Ectodermal cell (in vitro differentiated cells): ENCODE results near the gene PID1.
"Not testable (repeated sequence)": the region's sequence is repeated elsewhere in the genome, so short reads cannot be mapped to it uniquely, and the experiment has no call there.

Experiments used
- H3K27ac ChIP-seq: 2 replicates; pipeline ENCODE4 v1.7.0; 2013; ENCODE audit warnings: mild to moderate bottlenecking, low read depth, low read length; ENCODE audit not compliant: insufficient read depth, poor library complexity, severe bottlenecking
- H3K27me3 ChIP-seq: 2 replicates; pipeline ENCODE4 v1.7.0; 2013; ENCODE audit warnings: mild to moderate bottlenecking, low read length; ENCODE audit not compliant: insufficient read depth, control insufficient read depth, poor library complexity, severe bottlenecking
- H3K36me3 ChIP-seq: one replicate; pipeline ENCODE4 v1.7.0; 2013; ENCODE audit warnings: low read length; ENCODE audit not compliant: control insufficient read depth, insufficient read depth
- H3K4me1 ChIP-seq: one replicate; pipeline ENCODE4 v1.7.0; 2013; ENCODE audit warnings: low read length; ENCODE audit not compliant: control insufficient read depth, insufficient read depth
- H3K4me3 ChIP-seq: 2 replicates; pipeline ENCODE4 v1.7.0; 2013; ENCODE audit warnings: low read depth, low read length, control low read depth; ENCODE audit not compliant: insufficient read depth
- H3K9me3 ChIP-seq: 2 replicates; pipeline ENCODE4 v1.7.0; 2013; ENCODE audit warnings: mild to moderate bottlenecking, low read length, moderate library complexity; ENCODE audit not compliant: control insufficient read depth
- WGBS, 2 experiments: methylation state at CpG; one replicate each; pipeline ENCODE4 v1.1.7; 2013; ENCODE audit warnings: missing lambda C conversion rate in 2 of 2; 5-methylcytosine and 5-hydroxymethylcytosine counted together

Gene PID1

DNA sequence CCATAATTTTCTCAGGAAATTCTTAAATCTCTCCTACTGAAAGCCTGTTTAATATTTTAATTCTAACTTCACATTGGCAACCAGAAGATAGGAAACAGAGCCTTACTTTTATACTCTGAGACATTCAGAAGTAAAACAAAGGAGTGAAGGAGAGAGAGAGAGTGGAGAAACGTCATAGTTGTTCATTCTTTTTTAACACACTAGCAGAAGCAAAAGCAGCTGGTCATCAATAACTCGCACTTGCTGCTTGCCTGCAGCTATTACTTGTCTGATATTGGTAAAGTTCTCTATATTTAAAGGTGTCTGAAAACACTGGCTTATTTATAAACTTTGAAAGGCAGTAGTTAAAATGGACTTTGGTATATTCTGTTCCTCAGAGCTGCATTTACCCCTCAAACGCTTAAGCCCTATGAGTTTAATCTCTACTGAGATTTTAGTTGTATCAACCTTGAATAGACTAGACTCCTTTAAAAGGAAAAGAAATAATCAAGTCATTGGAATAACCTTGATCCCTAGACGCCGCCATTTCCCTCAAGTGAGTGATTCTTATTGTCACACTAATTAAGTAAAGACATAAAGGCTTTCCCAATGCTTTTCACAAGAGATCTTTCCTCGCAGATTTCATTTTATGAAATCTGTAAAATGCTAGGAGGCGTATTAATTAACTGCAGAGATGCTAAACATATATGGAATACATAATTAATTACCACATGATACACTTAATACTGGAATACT is 182.0 kb downstream of the PID1 start:
- Histone ChIP-seq H3K9me3 (no peaks in the 10 kb centered on the region), H3K27ac (no peak overlapping the region), H3K4me3 (no peak overlapping the region), H3K4me1 (no peaks in the 10 kb centered on the region), H3K27me3 (no peaks in the 10 kb centered on the region), H3K36me3 (no peaks in the 10 kb centered on the region)
- 88 to 94% methylated on average over 3 to 6 of the region's 7 CpGs for WGBS, 2 experiments

DNA sequence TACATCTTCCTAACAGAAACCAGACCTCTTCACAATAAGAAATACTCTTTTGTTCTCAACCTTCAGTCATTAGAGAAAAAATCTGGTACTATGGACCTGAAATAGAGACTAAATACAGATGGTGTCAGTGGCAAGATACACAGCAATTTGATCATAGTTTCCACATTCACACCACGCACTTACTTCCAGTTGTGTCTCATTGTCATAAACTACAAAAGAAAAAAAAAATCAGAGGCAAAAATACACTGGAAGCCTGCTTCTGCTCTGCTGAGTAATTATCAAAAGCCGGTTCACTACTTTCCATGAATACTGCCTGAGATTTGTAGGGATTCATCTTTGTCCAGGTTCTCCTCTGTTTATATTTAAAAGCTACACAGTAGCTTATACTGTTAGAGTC is 182.6 kb downstream of the PID1 start:
- Histone ChIP-seq H3K4me1 (no peaks in the 10 kb centered on the region), H3K36me3 (no peaks in the 10 kb centered on the region), H3K4me3 (no peak overlapping the region), H3K27ac (no peak overlapping the region), H3K27me3 (no peaks in the 10 kb centered on the region), H3K9me3 (no peaks in the 10 kb centered on the region)
- WGBS, 2 experiments = 88 to 95% methylated on average over 2 of the region's 2 CpGs

DNA sequence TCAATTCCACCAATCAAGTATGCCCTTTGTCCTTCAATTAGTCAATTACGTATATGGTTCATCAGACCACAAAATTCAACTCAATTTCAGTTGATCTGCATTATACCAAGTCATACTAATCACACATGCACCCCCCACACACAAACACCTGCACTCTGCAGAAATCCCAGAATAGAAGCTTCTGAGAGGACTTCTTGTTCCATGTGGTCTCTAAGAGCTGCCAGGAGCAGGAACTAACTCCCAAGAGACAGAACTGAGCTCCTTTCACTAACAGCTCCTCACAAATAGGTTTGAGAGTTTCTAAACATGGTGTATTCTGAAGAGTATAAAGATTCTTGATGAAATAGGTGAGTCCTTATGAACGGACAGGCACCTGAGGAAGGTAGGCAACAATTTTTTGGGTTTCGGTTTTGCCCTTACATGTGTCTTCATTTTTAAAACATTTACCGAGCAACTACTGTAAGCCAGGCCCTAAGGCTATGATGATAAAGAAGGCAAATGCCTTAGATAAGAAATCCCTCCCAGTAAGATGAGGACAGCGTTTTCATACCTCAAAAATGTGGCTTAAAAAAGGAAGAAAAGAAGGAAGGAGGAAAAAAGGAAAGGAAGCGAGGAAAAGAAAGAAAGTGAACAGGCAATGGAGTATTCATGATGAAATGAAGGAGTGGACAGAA is 183.1 kb downstream of the PID1 start:
- H3K4me3 ChIP-seq = no peak overlapping the region
- H3K27ac ChIP-seq = no peak overlapping the region
- H3K27me3 ChIP-seq = no peaks in the 10 kb centered on the region
- no peaks in the 10 kb centered on the region for H3K4me1 ChIP-seq
- WGBS, 2 experiments = 93 to 95% methylated on average over 5 to 6 of the region's 6 CpGs
- H3K36me3 ChIP-seq = no peaks in the 10 kb centered on the region
- H3K9me3 ChIP-seq = no peaks in the 10 kb centered on the region

DNA sequence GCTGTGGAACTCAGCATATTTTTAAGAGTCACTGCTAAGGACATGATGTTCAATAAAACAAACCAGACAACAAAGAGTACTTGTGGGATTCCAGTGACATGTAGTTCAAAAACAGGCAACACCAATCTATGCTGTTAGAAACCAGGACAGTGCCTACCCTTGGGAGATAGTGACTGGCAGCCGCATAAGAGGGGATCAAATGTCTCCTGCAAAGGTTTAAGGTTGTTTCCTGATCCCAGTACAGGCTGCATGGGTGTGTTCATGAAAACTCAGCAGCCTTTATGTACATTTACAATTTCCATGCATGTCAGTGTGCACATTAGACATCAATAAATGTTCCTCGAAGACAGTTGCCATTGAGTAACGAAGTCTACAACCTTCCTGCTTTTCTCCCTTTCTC is 183.8 kb downstream of the PID1 start:
- no peak overlapping the region for H3K27ac ChIP-seq
- no peaks in the 10 kb centered on the region for H3K4me1 ChIP-seq
- 89 to 95% methylated on average over 3 of the region's 3 CpGs for whole genome bisulfite sequencing, 2 experiments
- H3K36me3 ChIP-seq = no peaks in the 10 kb centered on the region
- H3K27me3 ChIP-seq = no peaks in the 10 kb centered on the region
- no peaks in the 10 kb centered on the region for H3K9me3 ChIP-seq
- no peak overlapping the region for H3K4me3 ChIP-seq

DNA sequence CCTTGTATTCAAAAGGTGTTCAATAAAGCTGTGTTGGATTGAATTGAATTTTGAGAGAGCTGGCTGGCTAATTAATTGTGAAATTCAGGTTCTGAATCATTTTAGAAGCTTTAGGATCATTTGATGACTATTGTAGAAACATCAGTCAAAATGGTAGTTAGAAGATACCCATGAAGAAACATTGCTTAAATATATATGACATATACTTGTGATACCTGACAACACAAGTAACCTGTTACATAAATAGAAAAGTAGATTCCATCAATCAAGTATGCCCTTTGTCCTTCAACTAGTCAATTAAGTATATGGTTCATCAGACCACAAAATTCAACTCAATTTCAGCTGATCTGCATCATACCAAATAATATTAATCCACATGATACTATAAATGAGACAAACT is 185.6 kb downstream of the PID1 start:
- H3K4me3 ChIP-seq = no peak overlapping the region
- H3K9me3 ChIP-seq = no peaks in the 10 kb centered on the region
- no peak overlapping the region for H3K27ac ChIP-seq
- H3K36me3 ChIP-seq = no peaks in the 10 kb centered on the region
- no peaks in the 10 kb centered on the region for H3K27me3 ChIP-seq
- H3K4me1 ChIP-seq = no peaks in the 10 kb centered on the region

DNA sequence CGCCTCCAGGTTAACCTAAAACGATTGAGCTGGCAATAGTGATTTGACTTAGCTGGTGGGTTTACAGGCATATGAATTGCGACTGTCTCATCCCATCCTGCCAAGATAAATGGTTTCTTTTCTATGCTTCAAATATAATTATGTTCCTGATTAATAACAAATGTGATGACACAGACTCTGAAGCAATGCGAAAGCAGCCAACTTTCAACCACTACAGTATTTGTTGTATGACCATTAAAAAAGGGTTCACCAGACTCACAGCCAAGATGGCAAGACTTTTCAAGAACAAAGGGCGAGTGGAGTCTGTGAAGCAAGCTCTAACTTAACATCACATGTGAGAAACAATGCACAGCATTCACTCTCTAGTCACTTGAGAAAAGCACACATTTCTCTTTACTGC is 186.6 kb downstream of the PID1 start:
- Histone ChIP-seq H3K4me1 (no peaks in the 10 kb centered on the region), H3K36me3 (no peaks in the 10 kb centered on the region), H3K27ac (no peak overlapping the region), H3K27me3 (no peaks in the 10 kb centered on the region), H3K9me3 (no peaks in the 10 kb centered on the region), H3K4me3 (no peak overlapping the region)
- 93 to 94% methylated on average over 5 of the region's 5 CpGs for WGBS, 2 experiments

DNA sequence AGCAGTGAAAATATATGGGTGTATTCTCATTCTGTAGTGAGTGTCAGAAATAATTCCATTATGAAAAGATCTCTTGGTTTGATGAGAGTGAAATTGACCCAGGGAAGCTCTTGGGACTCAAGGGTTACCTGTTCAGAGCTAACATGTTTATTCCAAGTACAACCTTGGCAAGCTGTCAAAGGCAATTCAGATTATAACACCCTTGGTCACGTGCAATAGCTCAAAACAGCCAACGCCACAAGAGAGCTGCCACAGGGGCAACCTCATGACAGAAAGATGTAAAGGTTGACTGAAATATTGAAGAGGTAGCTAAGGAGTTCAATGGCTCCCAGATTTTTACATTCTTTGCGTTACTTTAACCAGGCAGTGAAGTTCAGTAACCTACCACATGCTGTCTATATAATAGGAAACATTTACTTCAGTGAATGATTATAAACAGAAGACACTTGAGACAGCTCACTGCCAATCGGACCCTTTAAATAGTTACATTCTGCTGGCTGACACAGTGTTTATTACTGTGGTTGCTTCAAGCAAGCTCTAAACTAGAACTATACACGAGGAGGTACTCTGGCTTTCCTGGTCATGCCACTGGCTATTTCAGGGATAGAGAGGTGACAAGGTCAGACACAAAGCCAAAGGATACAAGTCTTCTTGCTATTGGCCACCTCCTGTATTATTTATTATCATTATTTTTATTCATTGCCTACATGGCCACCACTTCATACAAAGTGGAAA is 187.3 kb downstream of the PID1 start:
- Histone ChIP-seq H3K27me3 (no peaks in the 10 kb centered on the region), H3K36me3 (no peaks in the 10 kb centered on the region), H3K27ac (no peak overlapping the region), H3K4me3 (no peak overlapping the region), H3K9me3 (no peaks in the 10 kb centered on the region), H3K4me1 (no peaks in the 10 kb centered on the region)
- 95% methylated on average over 4 of the region's 5 CpGs for WGBS, 2 experiments

DNA sequence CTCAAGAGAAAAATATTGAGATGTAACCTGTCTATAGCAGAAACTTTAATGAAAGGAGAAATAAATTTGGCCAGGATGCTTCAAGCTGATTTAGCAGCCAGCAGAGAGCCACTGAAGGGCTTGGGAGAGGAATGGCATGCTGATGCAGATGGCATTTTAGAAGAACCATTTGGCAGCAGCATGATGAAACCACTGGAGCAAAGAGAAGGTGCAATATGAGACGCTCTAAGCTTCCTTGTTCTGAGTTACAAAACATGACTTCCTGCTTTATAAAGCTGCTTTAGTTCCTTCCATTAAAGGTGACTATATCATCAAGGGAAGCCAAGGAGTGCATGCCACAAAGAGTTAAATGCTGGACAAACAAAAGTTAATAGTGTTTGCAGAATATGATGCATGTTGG is 189.7 kb downstream of the PID1 start:
- no peak overlapping the region for H3K4me3 ChIP-seq
- no peaks in the 10 kb centered on the region for H3K9me3 ChIP-seq
- H3K36me3 ChIP-seq = no peaks in the 10 kb centered on the region
- H3K27me3 ChIP-seq = no peaks in the 10 kb centered on the region
- WGBS, 2 experiments = 96 to 100% methylated on average over 1 of the region's 1 CpG
- H3K4me1 ChIP-seq = no peaks in the 10 kb centered on the region
- H3K27ac ChIP-seq = no peak overlapping the region

DNA sequence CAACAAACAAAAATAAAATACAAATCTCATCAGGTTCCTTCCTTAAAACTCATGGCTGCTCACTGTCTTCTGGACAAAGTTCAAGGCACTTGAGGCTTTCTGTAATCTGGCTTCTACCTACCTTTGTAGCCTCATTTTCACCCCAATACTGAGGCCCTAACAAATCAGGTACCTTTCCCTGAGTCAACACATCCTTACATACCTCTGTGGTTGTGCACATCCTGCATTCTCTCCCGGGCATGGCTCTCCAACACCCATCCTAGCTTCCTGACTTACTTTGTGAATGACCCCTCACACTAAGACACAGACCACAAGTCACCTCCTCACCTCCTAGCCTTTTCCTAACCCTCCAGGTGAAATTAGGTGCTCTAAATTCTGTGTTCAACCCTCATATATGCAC is 190.9 kb downstream of the PID1 start:
- H3K27me3 ChIP-seq = no peaks in the 10 kb centered on the region
- no peak overlapping the region for H3K27ac ChIP-seq
- H3K9me3 ChIP-seq = no peaks in the 10 kb centered on the region
- no peaks in the 10 kb centered on the region for H3K36me3 ChIP-seq
- H3K4me1 ChIP-seq = no peaks in the 10 kb centered on the region
- 85 to 89% methylated on average over 1 of the region's 1 CpG for WGBS, 2 experiments
- H3K4me3 ChIP-seq = no peak overlapping the region

DNA sequence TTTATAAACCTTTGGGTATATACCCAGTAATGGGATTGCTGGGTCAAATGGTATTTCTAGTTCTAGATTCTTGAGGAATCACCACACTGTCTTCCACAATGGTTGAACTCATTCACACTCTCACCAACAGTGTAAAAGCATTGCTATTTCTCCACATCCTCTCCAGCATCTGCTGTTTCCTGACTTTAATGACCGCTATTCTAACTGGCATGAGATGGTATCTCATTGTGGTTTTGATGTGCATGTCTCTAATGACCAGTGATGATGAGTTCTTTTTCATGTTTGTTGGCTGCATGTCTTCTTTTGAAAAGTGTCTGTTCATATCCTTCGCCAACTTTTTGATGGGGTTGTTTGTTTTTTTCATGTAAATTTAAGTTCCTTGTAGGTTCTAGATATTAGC is 194.2 kb downstream of the PID1 start:
- 93 to 97% methylated on average over 2 of the region's 2 CpGs for WGBS, 2 experiments
- H3K27ac ChIP-seq, H3K27me3 ChIP-seq, H3K4me1 ChIP-seq, H3K4me3 ChIP-seq, H3K36me3 ChIP-seq, H3K9me3 ChIP-seq: not testable (repeated sequence)
